ENCODE data around the gene RRP12.

Gene RRP12

DNA sequence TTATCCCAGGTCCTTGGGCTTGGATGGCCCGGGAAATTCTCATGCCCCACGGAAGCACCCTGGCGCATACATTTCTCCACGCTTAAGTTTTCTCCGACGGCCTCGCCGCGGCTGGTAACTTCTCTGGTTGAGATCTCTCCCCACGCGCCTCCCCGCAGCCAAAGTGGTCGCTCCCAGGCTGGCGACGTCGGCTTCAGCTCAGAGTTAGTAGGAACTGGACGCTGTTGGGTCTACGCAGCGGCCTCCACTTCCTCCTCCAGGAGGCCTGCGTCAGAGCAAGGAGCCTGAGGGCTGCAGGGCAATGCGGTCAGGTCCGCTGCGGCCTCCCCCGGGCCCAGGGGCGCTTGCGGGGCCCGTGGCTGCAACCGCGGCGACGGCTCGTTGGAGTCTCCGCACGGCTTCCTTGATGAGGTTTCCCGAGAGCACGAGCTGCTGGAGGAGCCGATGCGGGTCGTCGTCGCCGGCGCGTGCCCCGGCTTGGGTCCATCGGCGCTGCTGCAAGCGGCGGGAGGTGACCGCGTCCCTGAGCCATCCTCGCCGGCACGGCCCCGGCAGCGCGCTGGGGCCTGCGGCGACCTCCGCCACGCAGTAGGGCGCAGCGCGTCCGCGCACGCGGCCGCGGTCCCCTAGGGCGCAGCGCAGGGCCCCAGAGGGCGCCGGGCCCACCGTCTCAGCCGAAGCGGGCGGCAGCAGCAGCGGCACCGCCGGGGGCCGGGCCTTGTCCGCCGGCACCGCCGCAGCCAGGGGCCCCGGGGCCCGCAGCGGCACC lies 67.4 kb downstream of the RRP12 start:
- H3K27ac ChIP-seq (ENCODE audit: low read length, poor library complexity, severe bottlenecking) = peak overlapping the region; percentile 42
- peak overlapping the region in 1 of 2 experiments; percentile 96 for H3K23ac ChIP-seq (ENCODE audit: low read length in 2 of 2)
- H2BK5ac ChIP-seq (ENCODE audit: low read depth, low read length, poor library complexity, severe bottlenecking) = peak overlapping the region; percentile 54
- peak overlapping the region in 1 of 2 experiments; percentile 70 for H3K14ac ChIP-seq (ENCODE audit: low read length in 2 of 2)
- H2BK12ac ChIP-seq (ENCODE audit: low read length in 2 of 2) = peak overlapping the region in 1 of 2 experiments; percentile 63
- peaks cover 0 to 19% of the 10 kb centered on the region in 2 experiments for H3K27me3 ChIP-seq (ENCODE audit: control insufficient read depth in 1 of 2, insufficient read depth in 1 of 2, low read length in 2 of 2)
- peak overlapping the region; percentile 28 for H2BK15ac ChIP-seq (ENCODE audit: low read depth, poor library complexity, severe bottlenecking)
- H3K9ac ChIP-seq (ENCODE audit: low read length) = peak overlapping the region; percentile 97
- peak overlapping the region; percentile 58 to 85 for H3K18ac ChIP-seq (ENCODE audit: low read depth in 1 of 2, low read length in 2 of 2)
- H4K8ac ChIP-seq (ENCODE audit: low read length) = peak overlapping the region; percentile 72
- no peaks in the 10 kb centered on the region for H3K9me3 ChIP-seq (ENCODE audit: control insufficient read depth, low read length)
- H3K4ac ChIP-seq (ENCODE audit: low read depth in 1 of 2, low read length in 2 of 2) = peak overlapping the region in 1 of 2 experiments; percentile 6
- peaks cover 2 to 6% of the 10 kb centered on the region in 2 experiments for H3K36me3 ChIP-seq (ENCODE audit: control insufficient read depth in 1 of 2, insufficient read depth in 2 of 2, low read depth in 1 of 2, low read length in 2 of 2)
- H3K4me1 ChIP-seq (ENCODE audit: control insufficient read depth, insufficient read depth, low read depth, low read length) = peaks cover 16% of the 10 kb centered on the region
- no peak overlapping the region for H2AK5ac ChIP-seq (ENCODE audit: low read length, severe bottlenecking)
- under 1% methylated on average over 50 of the region's 89 CpGs for WGBS
- peak overlapping the region; percentile 18 for H4K91ac ChIP-seq (ENCODE audit: low read length)
- peak overlapping the region; percentile 84 for H3K4me2 ChIP-seq (ENCODE audit: low read length, poor library complexity, severe bottlenecking)
- peak overlapping the region; percentile 84 to 93 for H3K4me3 ChIP-seq (ENCODE audit: insufficient read depth in 1 of 2, low read depth in 1 of 2, low read length in 2 of 2)
- DNase-seq = peak; percentile 78
- H2BK120ac ChIP-seq (ENCODE audit: low read depth, low read length) = peak overlapping the region; percentile 77
- peak overlapping the region; percentile 77 for H2AFZ ChIP-seq (ENCODE audit: low read depth, low read length)
- peaks cover 21% of the 10 kb centered on the region for H3K79me1 ChIP-seq (replicated peaks; ENCODE audit: low read length, poor library complexity, severe bottlenecking)

DNA sequence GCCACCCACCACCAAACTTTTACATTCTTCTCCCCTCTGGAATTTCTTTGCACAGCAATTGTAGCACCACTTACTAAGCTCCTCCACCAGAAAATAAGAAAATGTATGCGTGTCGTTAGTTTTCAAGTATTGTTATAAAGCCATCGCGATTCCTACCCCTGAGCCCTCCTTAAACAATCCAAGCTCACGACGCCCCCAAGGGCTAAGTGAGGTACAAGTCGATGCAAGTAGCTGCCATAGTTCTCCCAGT lies 67.9 kb downstream of the RRP12 start:
- Histone ChIP-seq H3K14ac (ENCODE audit: low read length in 2 of 2) (no peak overlapping the region), H2AFZ (ENCODE audit: low read depth, low read length) (peak overlapping the region; percentile 77), H2BK12ac (ENCODE audit: low read length in 2 of 2) (no peak overlapping the region), H4K91ac (ENCODE audit: low read length) (no peak overlapping the region), H3K9me3 (ENCODE audit: control insufficient read depth, low read length) (no peaks in the 10 kb centered on the region), H3K23ac (ENCODE audit: low read length in 2 of 2) (no peak overlapping the region), H3K4ac (ENCODE audit: low read depth in 1 of 2, low read length in 2 of 2) (no peak overlapping the region), H3K79me1 (replicated peaks; ENCODE audit: low read length, poor library complexity, severe bottlenecking) (peaks cover 21% of the 10 kb centered on the region), H3K4me1 (ENCODE audit: control insufficient read depth, insufficient read depth, low read depth, low read length) (peaks cover 16% of the 10 kb centered on the region), H3K4me3 (ENCODE audit: insufficient read depth in 1 of 2, low read depth in 1 of 2, low read length in 2 of 2) (peak overlapping the region; percentile 84 to 93), H3K18ac (ENCODE audit: low read depth in 1 of 2, low read length in 2 of 2) (peak overlapping the region in 1 of 2 experiments; percentile 64), H3K4me2 (ENCODE audit: low read length, poor library complexity, severe bottlenecking) (peak overlapping the region; percentile 84), H2AK5ac (ENCODE audit: low read length, severe bottlenecking) (no peak overlapping the region), H2BK15ac (ENCODE audit: low read depth, poor library complexity, severe bottlenecking) (no peak overlapping the region), H3K36me3 (ENCODE audit: control insufficient read depth in 1 of 2, insufficient read depth in 2 of 2, low read depth in 1 of 2, low read length in 2 of 2) (peaks cover 2 to 10% of the 10 kb centered on the region in 2 experiments), H3K9ac (ENCODE audit: low read length) (peak overlapping the region; percentile 97), H2BK5ac (ENCODE audit: low read depth, low read length, poor library complexity, severe bottlenecking) (no peak overlapping the region), H4K8ac (ENCODE audit: low read length) (no peak overlapping the region), H3K27me3 (ENCODE audit: control insufficient read depth in 1 of 2, insufficient read depth in 1 of 2, low read length in 2 of 2) (peaks cover 0 to 16% of the 10 kb centered on the region in 2 experiments), H2BK120ac (ENCODE audit: low read depth, low read length) (no peak overlapping the region), H3K27ac (ENCODE audit: low read length, poor library complexity, severe bottlenecking) (peak overlapping the region; percentile 70)
- WGBS = 4% methylated on average over 7 of the region's 7 CpGs
- DNase-seq = peak; percentile 78

GRCh38 chr10:97332591-97333350 lies 68.4 kb downstream of the RRP12 start:
- H3K36me3 ChIP-seq (ENCODE audit: control insufficient read depth in 1 of 2, insufficient read depth in 2 of 2, low read depth in 1 of 2, low read length in 2 of 2) = peaks cover 2 to 15% of the 10 kb centered on the region in 2 experiments
- H2BK5ac ChIP-seq (ENCODE audit: low read depth, low read length, poor library complexity, severe bottlenecking) = no peak overlapping the region
- H3K23ac ChIP-seq (ENCODE audit: low read length in 2 of 2) = no peak overlapping the region
- peak; percentile 92 for DNase-seq
- 6% methylated on average over 17 of the region's 18 CpGs for WGBS
- H3K9me3 ChIP-seq (ENCODE audit: control insufficient read depth, low read length) = no peaks in the 10 kb centered on the region
- H3K79me1 ChIP-seq (replicated peaks; ENCODE audit: low read length, poor library complexity, severe bottlenecking) = peaks cover 21% of the 10 kb centered on the region
- peak overlapping the region; percentile 31 to 84 for H3K4me3 ChIP-seq (ENCODE audit: insufficient read depth in 1 of 2, low read depth in 1 of 2, low read length in 2 of 2)
- peak overlapping the region in 1 of 2 experiments; percentile 91 for H3K18ac ChIP-seq (ENCODE audit: low read depth in 1 of 2, low read length in 2 of 2)
- peak overlapping the region; percentile 97 for H3K9ac ChIP-seq (ENCODE audit: low read length)
- peak overlapping the region; percentile 70 for H3K27ac ChIP-seq (ENCODE audit: low read length, poor library complexity, severe bottlenecking)
- H3K27me3 ChIP-seq (ENCODE audit: control insufficient read depth in 1 of 2, insufficient read depth in 1 of 2, low read length in 2 of 2) = peaks cover 0 to 12% of the 10 kb centered on the region in 2 experiments
- no peak overlapping the region for H2BK12ac ChIP-seq (ENCODE audit: low read length in 2 of 2)
- peak overlapping the region; percentile 85 for H2BK120ac ChIP-seq (ENCODE audit: low read depth, low read length)
- peak overlapping the region in 1 of 2 experiments; percentile 75 for H3K4ac ChIP-seq (ENCODE audit: low read depth in 1 of 2, low read length in 2 of 2)
- H2BK15ac ChIP-seq (ENCODE audit: low read depth, poor library complexity, severe bottlenecking) = no peak overlapping the region
- H3K4me1 ChIP-seq (ENCODE audit: control insufficient read depth, insufficient read depth, low read depth, low read length) = peaks cover 16% of the 10 kb centered on the region
- H2AK5ac ChIP-seq (ENCODE audit: low read length, severe bottlenecking) = no peak overlapping the region
- peak overlapping the region; percentile 77 for H2AFZ ChIP-seq (ENCODE audit: low read depth, low read length)
- H4K8ac ChIP-seq (ENCODE audit: low read length) = peak overlapping the region; percentile 90
- no peak overlapping the region for H4K91ac ChIP-seq (ENCODE audit: low read length)
- peak overlapping the region; percentile 84 for H3K4me2 ChIP-seq (ENCODE audit: low read length, poor library complexity, severe bottlenecking)
- H3K14ac ChIP-seq (ENCODE audit: low read length in 2 of 2) = no peak overlapping the region

GRCh38 chr10:97331153-97331703 lies 69.9 kb downstream of the RRP12 start:
- Histone ChIP-seq H2BK120ac (ENCODE audit: low read depth, low read length) (no peak overlapping the region), H3K4ac (ENCODE audit: low read depth in 1 of 2, low read length in 2 of 2) (no peak overlapping the region), H3K4me3 (ENCODE audit: insufficient read depth in 1 of 2, low read depth in 1 of 2, low read length in 2 of 2) (peak overlapping the region in 1 of 2 experiments; percentile 84), H2AK5ac (ENCODE audit: low read length, severe bottlenecking) (no peak overlapping the region), H2BK12ac (ENCODE audit: low read length in 2 of 2) (no peak overlapping the region), H3K79me1 (replicated peaks; ENCODE audit: low read length, poor library complexity, severe bottlenecking) (peaks cover 21% of the 10 kb centered on the region), H3K9me3 (ENCODE audit: control insufficient read depth, low read length) (no peaks in the 10 kb centered on the region), H3K4me1 (ENCODE audit: control insufficient read depth, insufficient read depth, low read depth, low read length) (peaks cover 13% of the 10 kb centered on the region), H3K36me3 (ENCODE audit: control insufficient read depth in 1 of 2, insufficient read depth in 2 of 2, low read depth in 1 of 2, low read length in 2 of 2) (peaks cover 2 to 15% of the 10 kb centered on the region in 2 experiments), H3K18ac (ENCODE audit: low read depth in 1 of 2, low read length in 2 of 2) (no peak overlapping the region), H2BK5ac (ENCODE audit: low read depth, low read length, poor library complexity, severe bottlenecking) (no peak overlapping the region), H4K8ac (ENCODE audit: low read length) (peak overlapping the region; percentile 75), H3K27me3 (ENCODE audit: control insufficient read depth in 1 of 2, insufficient read depth in 1 of 2, low read length in 2 of 2) (peaks cover 0 to 5% of the 10 kb centered on the region in 2 experiments), H2AFZ (ENCODE audit: low read depth, low read length) (no peak overlapping the region), H3K27ac (ENCODE audit: low read length, poor library complexity, severe bottlenecking) (no peak overlapping the region), H4K91ac (ENCODE audit: low read length) (no peak overlapping the region), H2BK15ac (ENCODE audit: low read depth, poor library complexity, severe bottlenecking) (no peak overlapping the region), H3K23ac (ENCODE audit: low read length in 2 of 2) (no peak overlapping the region), H3K9ac (ENCODE audit: low read length) (peak overlapping the region; percentile 97), H3K4me2 (ENCODE audit: low read length, poor library complexity, severe bottlenecking) (no peak overlapping the region), H3K14ac (ENCODE audit: low read length in 2 of 2) (no peak overlapping the region)
- WGBS = 88% methylated on average over 3 of the region's 6 CpGs
- no peak for DNase-seq

All from mesenchymal stem cell (in vitro differentiated cells and primary cell).